Uterus (tissue), 4 donors: ENCODE measurements around the gene CNST. TPM values are rescaled to one million over a fixed set of nuclear protein-coding genes. Genes with fewer than 3 reads are reported as not detected.
"Not testable (repeated sequence)": the region's sequence is repeated elsewhere in the genome, so short reads cannot be mapped to it uniquely, and the experiment has no call there.

Experiments
- DNase-seq, 2 donors: peaks; one replicate each; pipeline ENCODE4 v3.0.0-alpha.2; 2019 to 2020
- H3K27ac ChIP-seq, 2 donors: fragments of 200-600 bp; sonication (generic); 1 replicate in 1 of 2; 2 replicates in 1 of 2; pipeline ENCODE4 v1.5.1; 2016 to 2018
- H3K27me3 ChIP-seq, 2 donors: fragments of 200-600 bp; sonication (generic); one replicate each; pipeline ENCODE4 v1.5.1; 2018 to 2019; ENCODE audit warnings: control low read depth in 1 of 2
- H3K36me3 ChIP-seq, 2 donors: fragments of 200-600 bp; sonication (generic); one replicate each; pipeline ENCODE4 v1.5.1; 2019; ENCODE audit warnings: control low read depth in 1 of 2
- H3K4me1 ChIP-seq, 2 donors: fragments of 200-600 bp; sonication (generic); one replicate each; pipeline ENCODE4 v1.5.1; 2018 to 2019; ENCODE audit warnings: control low read depth in 1 of 2
- H3K4me3 ChIP-seq, 2 donors: fragments of 200-600 bp; sonication (generic); 1 replicate in 1 of 2; 2 replicates in 1 of 2; pipeline ENCODE4 v1.5.1; 2018 to 2019; ENCODE audit warnings: mild to moderate bottlenecking in 1 of 2
- H3K9me3 ChIP-seq, 2 donors: fragments of 200-600 bp; sonication (generic); one replicate each; pipeline ENCODE4 v1.5.1; 2019; ENCODE audit warnings: control low read depth in 1 of 2
- POLR2A ChIP-seq, 2 donors: fragments of 450-650 bp; IDR thresholded peaks; one replicate each; pipeline ENCODE4 v1.6.1; 2016; ENCODE audit warnings: antibody characterized with exemption in 2 of 2, mild to moderate bottlenecking in 1 of 2, moderate library complexity in 1 of 2
- intact Hi-C: fragments of 100-400 bp; cut with DNase I; formaldehyde crosslinking; loops from one replicate; pipeline ENCODE4 v1.15.1; 2023; ENCODE audit warnings: low total_unique reads
- total RNA-seq, 4 donors: library from RNA; depleted of rRNA in 3 of 4; stranded (reverse); fragments of >200 nt in 3 of 4; gene quantifications; one replicate each; pipeline versions ENCODE4 v1.1.0 to v1.2.4, GENCODE V29; 2014 to 2023
- TF ChIP-seq, protein P1 (sequence below), 4 experiments: fragments of 200-600 bp in 2 of 4; fragments of 450-650 bp in 2 of 4; sonication (generic) in 2 of 4; IDR thresholded peaks; one replicate each; pipeline ENCODE4 v1.5.1; 2016 to 2019; ENCODE audit warnings: antibody characterized with exemption in 4 of 4, mild to moderate bottlenecking in 2 of 4, moderate library complexity in 1 of 4
- donor health status: DM: yes; HTN: yes; CAD: no.

The CNST gene
- total RNA-seq, 4 donors from 2014 or later, result 19.7 to 31.0 (median 29.2) TPM

DNA sequence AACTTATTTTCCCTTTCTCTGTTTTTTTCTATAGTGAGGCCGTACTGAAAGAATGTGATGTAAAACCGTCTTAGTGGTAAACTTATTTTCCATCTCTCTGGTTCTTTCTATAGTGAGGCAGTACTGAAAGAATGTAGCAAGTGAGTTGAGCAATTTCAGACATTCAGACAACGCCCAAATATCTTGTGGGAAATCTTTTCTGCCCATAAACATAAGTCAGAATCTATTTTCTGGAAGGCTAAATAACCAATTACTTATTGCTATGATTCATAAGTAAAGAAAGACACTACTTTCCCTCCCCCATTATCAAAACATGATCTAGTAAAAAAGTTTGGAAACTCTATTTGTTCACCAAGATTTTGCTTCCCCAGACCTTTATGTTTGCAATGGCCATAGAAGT, 139.1 kb downstream of the CNST start:
- Histone ChIP-seq H3K4me1 (no peaks in the 10 kb centered on the region), H3K9me3 (no peaks in the 10 kb centered on the region), H3K27ac (no peak overlapping the region), H3K36me3 (no peaks in the 10 kb centered on the region), H3K27me3 (no peaks in the 10 kb centered on the region), H3K4me3 (no peak overlapping the region)
- intact Hi-C loops, result no loop called here
- no peak for DNase-seq
- TF ChIP-seq, protein P1, sequence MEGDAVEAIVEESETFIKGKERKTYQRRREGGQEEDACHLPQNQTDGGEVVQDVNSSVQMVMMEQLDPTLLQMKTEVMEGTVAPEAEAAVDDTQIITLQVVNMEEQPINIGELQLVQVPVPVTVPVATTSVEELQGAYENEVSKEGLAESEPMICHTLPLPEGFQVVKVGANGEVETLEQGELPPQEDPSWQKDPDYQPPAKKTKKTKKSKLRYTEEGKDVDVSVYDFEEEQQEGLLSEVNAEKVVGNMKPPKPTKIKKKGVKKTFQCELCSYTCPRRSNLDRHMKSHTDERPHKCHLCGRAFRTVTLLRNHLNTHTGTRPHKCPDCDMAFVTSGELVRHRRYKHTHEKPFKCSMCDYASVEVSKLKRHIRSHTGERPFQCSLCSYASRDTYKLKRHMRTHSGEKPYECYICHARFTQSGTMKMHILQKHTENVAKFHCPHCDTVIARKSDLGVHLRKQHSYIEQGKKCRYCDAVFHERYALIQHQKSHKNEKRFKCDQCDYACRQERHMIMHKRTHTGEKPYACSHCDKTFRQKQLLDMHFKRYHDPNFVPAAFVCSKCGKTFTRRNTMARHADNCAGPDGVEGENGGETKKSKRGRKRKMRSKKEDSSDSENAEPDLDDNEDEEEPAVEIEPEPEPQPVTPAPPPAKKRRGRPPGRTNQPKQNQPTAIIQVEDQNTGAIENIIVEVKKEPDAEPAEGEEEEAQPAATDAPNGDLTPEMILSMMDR (IDR thresholded peaks at IDR 0.05), result no peak
- no peak for TF ChIP-seq POLR2A (IDR thresholded peaks at IDR 0.05)

DNA sequence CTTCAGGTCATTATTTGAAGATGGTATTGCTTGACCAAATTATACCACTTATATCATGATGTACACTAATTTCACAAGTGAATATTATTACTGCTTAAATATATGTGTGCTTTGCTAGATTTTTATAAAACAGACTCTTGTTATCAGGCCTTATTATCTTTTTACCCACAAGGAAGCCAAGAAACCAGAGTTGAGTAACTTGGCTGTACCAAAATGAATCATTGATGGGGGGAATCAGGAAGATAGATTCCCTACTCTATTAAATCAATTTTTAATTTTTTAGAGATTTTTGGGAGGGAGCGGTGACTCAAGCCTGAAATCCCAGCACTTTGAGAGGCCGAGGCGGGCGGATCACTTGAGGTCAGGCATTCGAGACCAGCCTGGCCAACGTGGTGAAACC, 141.9 kb downstream of the CNST start:
- Histone ChIP-seq H3K4me3 (no peak overlapping the region), H3K9me3 (no peaks in the 10 kb centered on the region), H3K36me3 (no peaks in the 10 kb centered on the region), H3K4me1 (no peaks in the 10 kb centered on the region), H3K27ac (no peak overlapping the region), H3K27me3 (no peaks in the 10 kb centered on the region)
- no peak for DNase-seq
- TF ChIP-seq POLR2A (IDR thresholded peaks at IDR 0.05), result no peak
- TF ChIP-seq, protein P1 (IDR thresholded peaks at IDR 0.05), result no peak
- intact Hi-C loops, result no loop called here

- intact Hi-C loops, result no loop called here
- H3K27ac ChIP-seq, result no peak overlapping the region
- no peaks in the 10 kb centered on the region for H3K27me3 ChIP-seq
- no peak for DNase-seq
- H3K9me3 ChIP-seq, result no peaks in the 10 kb centered on the region
- no peak overlapping the region for H3K4me3 ChIP-seq
- H3K4me1 ChIP-seq, result no peaks in the 10 kb centered on the region
- H3K36me3 ChIP-seq, result no peaks in the 10 kb centered on the region
- TF ChIP-seq, protein P1 (IDR thresholded peaks at IDR 0.05), result no peak
- no peak for TF ChIP-seq POLR2A (IDR thresholded peaks at IDR 0.05)
Observed at GRCh38 chr1:246709196-246709595, 142.9 kb downstream of the CNST start.

DNA sequence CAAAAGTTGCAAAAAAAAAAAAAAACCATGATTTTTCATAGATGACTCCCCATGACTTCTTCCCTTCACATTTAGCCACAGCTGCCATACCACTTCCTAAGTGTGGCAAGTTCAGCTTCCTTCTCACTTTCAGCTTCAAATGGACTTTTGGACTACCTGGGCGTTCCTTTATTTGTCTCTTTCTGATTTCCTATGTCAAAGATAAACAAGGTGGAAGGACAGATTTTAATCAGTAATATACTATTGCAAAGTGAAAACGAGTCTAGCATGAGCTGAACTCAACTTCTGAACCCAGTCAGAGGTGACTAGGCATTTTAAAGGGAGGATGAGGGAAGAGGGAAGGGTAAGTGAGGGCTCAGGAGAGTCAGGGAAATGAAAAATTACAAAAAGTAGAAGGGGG, 143.6 kb downstream of the CNST start:
- no peak for DNase-seq
- no peaks in the 10 kb centered on the region for H3K4me1 ChIP-seq
- intact Hi-C loops, result no loop called here

GRCh38 chr1:246711548-246712003, 145.3 kb downstream of the CNST start:
- Histone ChIP-seq H3K36me3 (no peaks in the 10 kb centered on the region), H3K27ac (no peak overlapping the region), H3K4me1 (no peaks in the 10 kb centered on the region), H3K9me3 (no peaks in the 10 kb centered on the region), H3K4me3 (no peak overlapping the region), H3K27me3 (no peaks in the 10 kb centered on the region)
- DNase-seq, result no peak
- TF ChIP-seq, protein P1 (IDR thresholded peaks at IDR 0.05), result no peak
- no peak for TF ChIP-seq POLR2A (IDR thresholded peaks at IDR 0.05)
- intact Hi-C loops, result no loop called here

More for the DNA sequence above, 143.6 kb downstream of the CNST start:
- no peaks in the 10 kb centered on the region for H3K27me3 ChIP-seq
- no peak overlapping the region for H3K4me3 ChIP-seq
- no peaks in the 10 kb centered on the region for H3K36me3 ChIP-seq
- no peak for TF ChIP-seq POLR2A (IDR thresholded peaks at IDR 0.05)
- TF ChIP-seq, protein P1 (IDR thresholded peaks at IDR 0.05), result no peak
- H3K27ac ChIP-seq, result no peak overlapping the region
- H3K9me3 ChIP-seq, result no peaks in the 10 kb centered on the region

- H3K4me3 ChIP-seq, DNase-seq, H3K36me3 ChIP-seq, intact Hi-C loops, H3K27ac ChIP-seq, H3K9me3 ChIP-seq, H3K4me1 ChIP-seq, H3K27me3 ChIP-seq: not testable (repeated sequence)
Observed at GRCh38 chr1:246712428-246712827, 146.2 kb downstream of the CNST start.
